MM.1S (cell line): ENCODE results near the gene LGR4.

Source experiments
- DNase-seq: peaks from one replicate; pipeline ENCODE4 v3.0.0-alpha.2; 2015
- H2AFZ ChIP-seq: fragments of 300-600 bp; sonication (generic); 2 replicates; pipeline ENCODE4 v1.6.0; 2016; ENCODE audit warnings: antibody characterized with exemption, low read length
- H3F3A ChIP-seq: fragments of 300-600 bp; sonication (generic); 2 replicates; pipeline ENCODE4 v1.6.1; 2016; ENCODE audit warnings: mild to moderate bottlenecking, antibody characterized with exemption, low read length, moderate library complexity, mixed read lengths; ENCODE audit not compliant: insufficient read depth
- H3K27ac ChIP-seq: fragments of 300-600 bp; sonication (generic); 2 replicates; pipeline ENCODE4 v1.5.1; 2016; ENCODE audit warnings: mild to moderate bottlenecking, low read length
- H3K27me3 ChIP-seq: fragments of 300-600 bp; sonication (generic); replicated peaks from 2 replicates; pipeline ENCODE4 v1.6.0; 2016; ENCODE audit warnings: low read length; ENCODE audit not compliant: insufficient read depth
- H3K36me3 ChIP-seq: fragments of 300-600 bp; sonication (generic); replicated peaks from 2 replicates; pipeline ENCODE4 v1.6.1; 2016; ENCODE audit warnings: mild to moderate bottlenecking, low read length, mixed read lengths; ENCODE audit not compliant: insufficient read depth
- H3K4me1 ChIP-seq: fragments of 300-600 bp; sonication (generic); 2 replicates; pipeline ENCODE4 v1.6.1; 2016; ENCODE audit warnings: low read length, mixed read lengths
- H3K4me2 ChIP-seq: fragments of 300-600 bp; sonication (generic); 2 replicates; pipeline ENCODE4 v1.6.0; 2016; ENCODE audit warnings: low read depth, low read length
- H3K4me3 ChIP-seq: fragments of 300-600 bp; sonication (generic); 2 replicates; pipeline ENCODE4 v1.5.1; 2016; ENCODE audit warnings: low read length, mixed read lengths
- H3K79me2 ChIP-seq: fragments of 300-600 bp; sonication (generic); 2 replicates; pipeline ENCODE4 v1.6.1; 2016; ENCODE audit warnings: mixed run types, low read length, mixed read lengths
- H3K9ac ChIP-seq: fragments of 300-600 bp; sonication (generic); 2 replicates; pipeline ENCODE4 v1.6.1; 2016; ENCODE audit warnings: low read length, mixed read lengths
- H3K9me2 ChIP-seq: fragments of 300-600 bp; sonication (generic); replicated peaks from 2 replicates; pipeline ENCODE4 v1.6.1; 2016; ENCODE audit warnings: mild to moderate bottlenecking, low read length, mixed read lengths; ENCODE audit not compliant: insufficient read depth
- H3K9me3 ChIP-seq: fragments of 300-600 bp; sonication (generic); replicated peaks from 2 replicates; pipeline ENCODE4 v1.6.1; 2016; ENCODE audit warnings: mild to moderate bottlenecking, low read length, mixed read lengths; ENCODE audit not compliant: insufficient read depth
- H4K20me1 ChIP-seq: fragments of 300-600 bp; sonication (generic); 2 replicates; pipeline ENCODE4 v1.6.1; 2016; ENCODE audit warnings: mild to moderate bottlenecking, low read length, moderate library complexity, mixed read lengths; ENCODE audit not compliant: insufficient read depth
- CTCF ChIP-seq: fragments of 300-600 bp; sonication (generic); IDR thresholded peaks from 2 replicates; pipeline ENCODE4 v1.5.1; 2016; ENCODE audit warnings: antibody characterized with exemption, low read length, mixed read lengths
- EZH2 ChIP-seq: fragments of 300-600 bp; sonication (generic); optimal IDR thresholded peaks from 2 replicates; pipeline ENCODE3; 2017; ENCODE audit warnings: low read depth, mild to moderate bottlenecking, antibody characterized with exemption, low read length, mixed read lengths
- EZH2phosphoT487 ChIP-seq: fragments of 300-600 bp; sonication (generic); IDR thresholded peaks from 2 replicates; pipeline ENCODE4 v1.6.1; 2018; ENCODE audit warnings: antibody characterized with exemption, low read length

LGR4 gene

GRCh38 chr11:27438595-27438981 is 34.0 kb downstream of the LGR4 start:
- Histone ChIP-seq H3F3A (no peaks in the 10 kb centered on the region), H3K4me2 (no peak overlapping the region), H3K79me2 (no peaks in the 10 kb centered on the region), H3K4me3 (no peak overlapping the region), H3K9me3 (no peaks in the 10 kb centered on the region), H3K9me2 (no peaks in the 10 kb centered on the region), H3K36me3 (no peaks in the 10 kb centered on the region), H3K4me1 (no peaks in the 10 kb centered on the region), H4K20me1 (no peaks in the 10 kb centered on the region), H2AFZ (no peak overlapping the region), H3K27ac (no peak overlapping the region), H3K27me3 (no peaks in the 10 kb centered on the region), H3K9ac (no peak overlapping the region)
- DNase-seq = no peak
- TF ChIP-seq EZH2 = no peak

- H2AFZ ChIP-seq = no peak overlapping the region
- H3K4me2 ChIP-seq = no peak overlapping the region
- no peaks in the 10 kb centered on the region for H3K27me3 ChIP-seq
- no peaks in the 10 kb centered on the region for H3K36me3 ChIP-seq
- no peaks in the 10 kb centered on the region for H3K79me2 ChIP-seq
- no peaks in the 10 kb centered on the region for H4K20me1 ChIP-seq
- no peak overlapping the region for H3K4me3 ChIP-seq
- no peaks in the 10 kb centered on the region for H3K4me1 ChIP-seq
- no peaks in the 10 kb centered on the region for H3F3A ChIP-seq
- DNase-seq = no peak
- no peak for TF ChIP-seq EZH2
- TF ChIP-seq EZH2phosphoT487 = no peak
- no peak for TF ChIP-seq CTCF
- no peaks in the 10 kb centered on the region for H3K9me2 ChIP-seq
- no peaks in the 10 kb centered on the region for H3K9me3 ChIP-seq
- H3K9ac ChIP-seq = no peak overlapping the region
- H3K27ac ChIP-seq = no peak overlapping the region
These were observed 34.6 kb downstream of the LGR4 start for GRCh38 chr11:27437829-27438594.

GRCh38 chr11:27436916-27437315 is 35.7 kb downstream of the LGR4 start:
- H3F3A ChIP-seq = no peaks in the 10 kb centered on the region
- no peak for DNase-seq
- H3K27ac ChIP-seq = no peak overlapping the region
- TF ChIP-seq EZH2 (no peak), CTCF (no peak), EZH2phosphoT487 (no peak)
- no peaks in the 10 kb centered on the region for H3K79me2 ChIP-seq
- H2AFZ ChIP-seq = no peak overlapping the region
- H3K4me3 ChIP-seq = no peak overlapping the region
- H3K9ac ChIP-seq = no peak overlapping the region
- H4K20me1 ChIP-seq = no peaks in the 10 kb centered on the region
- H3K9me2 ChIP-seq = no peaks in the 10 kb centered on the region
- H3K9me3 ChIP-seq = no peaks in the 10 kb centered on the region
- H3K4me2 ChIP-seq = no peak overlapping the region
- no peaks in the 10 kb centered on the region for H3K36me3 ChIP-seq
- H3K27me3 ChIP-seq = no peaks in the 10 kb centered on the region
- H3K4me1 ChIP-seq = no peaks in the 10 kb centered on the region

- no peaks in the 10 kb centered on the region for H3K9me3 ChIP-seq
- H3K9ac ChIP-seq = no peak overlapping the region
- H3K36me3 ChIP-seq = no peaks in the 10 kb centered on the region
- no peak overlapping the region for H3K27ac ChIP-seq
- TF ChIP-seq EZH2 (no peak), CTCF (no peak), EZH2phosphoT487 (no peak)
- no peak for DNase-seq
- H3K4me3 ChIP-seq = no peak overlapping the region
- no peaks in the 10 kb centered on the region for H4K20me1 ChIP-seq
- no peak overlapping the region for H2AFZ ChIP-seq
- no peaks in the 10 kb centered on the region for H3K27me3 ChIP-seq
- no peaks in the 10 kb centered on the region for H3K9me2 ChIP-seq
- H3K4me2 ChIP-seq = no peak overlapping the region
- no peaks in the 10 kb centered on the region for H3K79me2 ChIP-seq
- no peaks in the 10 kb centered on the region for H3K4me1 ChIP-seq
- no peaks in the 10 kb centered on the region for H3F3A ChIP-seq
These were observed 38.8 kb downstream of the LGR4 start for GRCh38 chr11:27433742-27434141.
